Sigmoid colon (tissue), 7 donors: ENCODE measurements around the gene SLC35F2. TPM values are rescaled to one million over a fixed set of nuclear protein-coding genes. Genes with fewer than 3 reads are reported as not detected.

ENCODE experiments used
- DNase-seq: peaks from one replicate; pipeline ENCODE4 v3.0.0-alpha.2; 2019
- H3K27ac ChIP-seq, 4 donors: fragments of 200-600 bp; sonication (generic); one replicate each; pipeline ENCODE4 v1.5.1; 2016 to 2019; ENCODE audit warnings: mild to moderate bottlenecking in 1 of 4
- H3K27me3 ChIP-seq, 3 donors: fragments of 200-600 bp; sonication (generic); one replicate each; pipeline ENCODE4 v1.5.1; 2019; ENCODE audit warnings: mild to moderate bottlenecking in 1 of 3
- H3K36me3 ChIP-seq, 4 donors: fragments of 200-600 bp; sonication (generic); one replicate each; pipeline ENCODE4 v1.5.1; 2016 to 2019
- H3K4me1 ChIP-seq, 4 donors: fragments of 200-600 bp; sonication (generic); one replicate each; pipeline ENCODE4 v1.5.1; 2017 to 2019
- H3K4me3 ChIP-seq, 4 donors: fragments of 200-600 bp; sonication (generic); one replicate each; pipeline ENCODE4 v1.5.1; 2017 to 2019; ENCODE audit warnings: mild to moderate bottlenecking in 2 of 4, moderate library complexity in 1 of 4
- H3K9me3 ChIP-seq, 4 donors: fragments of 200-600 bp in 3 of 4; sonication (generic) in 3 of 4; one replicate each; pipeline versions ENCODE4 v1.5.1 to v1.6.1; 2013 to 2019
- EP300 ChIP-seq, 4 donors: sonication (generic); formaldehyde crosslinking; IDR thresholded peaks; one replicate each; pipeline ENCODE4 v1.6.1; 2017; ENCODE audit warnings: antibody characterized with exemption in 4 of 4
- POLR2A ChIP-seq, 2 donors: fragments of 450-650 bp; IDR thresholded peaks; one replicate each; pipeline ENCODE4 v1.6.1; 2016; ENCODE audit warnings: antibody characterized with exemption in 2 of 2, mild to moderate bottlenecking in 2 of 2, moderate library complexity in 2 of 2
- POLR2AphosphoS5 ChIP-seq, 4 donors: sonication (generic); formaldehyde crosslinking; IDR thresholded peaks; one replicate each; pipeline ENCODE4 v1.6.1; 2017; ENCODE audit warnings: antibody characterized with exemption in 4 of 4
- WGBS, 2 donors: extraction: QIAGEN DNeasy Blood & Tissue Kit; methylation state at CpG; one replicate each; pipeline ENCODE4 v1.1.7; 2013; 5-methylcytosine and 5-hydroxymethylcytosine counted together
- intact Hi-C: fragments of 100-400 bp; cut with DNase I; formaldehyde crosslinking; loops from one replicate; pipeline ENCODE4 v1.15.1; 2023
- polyA plus RNA-seq, 3 donors: library from polyadenylated mRNA; stranded (reverse); fragments of 200-250 nt; gene quantifications; one replicate each; pipeline ENCODE4 v1.2.3, GENCODE V29; 2013
- total RNA-seq, 4 donors: library from RNA; depleted of rRNA; stranded (reverse); fragments of >200 nt; gene quantifications; one replicate each; pipeline ENCODE4 v1.1.0, GENCODE V29; 2016
- TF ChIP-seq, protein P1 (sequence below), 4 experiments: fragments of 450-650 bp in 3 of 4; fragments of 200-600 bp in 1 of 4; IDR thresholded peaks; one replicate each; pipeline ENCODE4 v1.5.1; 2016 to 2019; ENCODE audit warnings: antibody characterized with exemption in 4 of 4, mild to moderate bottlenecking in 3 of 4, moderate library complexity in 2 of 4
- donor health status: healthy with polysubstance abuse.
- donor health status: Bipolar disorder and iron deficiency.
- donor health status: healthy.

Gene SLC35F2
- total and polyA plus RNA-seq, 7 donors, result 0.83 to 15.4 (median 4.4) TPM

DNA sequence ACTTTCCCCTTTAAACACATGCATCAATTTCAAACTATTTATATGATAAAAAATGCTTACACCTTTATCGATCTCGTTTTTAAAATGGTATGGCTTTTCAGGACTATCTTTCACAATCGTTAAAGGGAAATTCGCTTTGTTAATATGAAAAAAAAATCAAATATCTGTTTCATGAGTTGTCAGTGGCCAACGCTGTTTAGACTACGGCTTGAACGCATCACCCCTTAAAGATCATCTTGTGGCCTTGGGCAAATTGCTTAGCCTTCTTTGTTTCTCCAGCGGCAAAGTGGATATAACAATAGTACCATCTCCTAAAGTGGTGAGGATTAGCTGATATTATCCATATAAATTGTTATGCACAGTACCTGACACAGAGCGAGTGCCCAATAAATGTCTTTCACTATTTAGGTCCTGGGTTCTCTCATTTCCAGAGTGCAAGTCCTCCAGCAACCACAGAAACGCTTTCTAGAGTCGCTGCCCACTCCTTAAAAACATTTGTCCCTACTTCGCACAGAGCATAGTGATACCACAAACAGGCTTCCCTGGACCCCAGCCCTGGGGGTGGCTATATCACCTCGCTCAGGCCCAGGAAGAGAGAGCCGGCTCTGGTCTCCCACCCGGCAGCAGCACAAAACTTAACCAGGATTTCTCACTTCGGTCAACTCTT, 904 bp downstream of the SLC35F2 start:
- Histone ChIP-seq H3K27ac (peak overlapping the region; percentile 69 to 73 (median 72)), H3K4me3 (peak overlapping the region; percentile 53 to 70 (median 62)), H3K36me3 (no peaks in the 10 kb centered on the region), H3K9me3 (no peaks in the 10 kb centered on the region), H3K27me3 (no peaks in the 10 kb centered on the region), H3K4me1 (peaks cover 0 to 23% (median 13%) of the 10 kb centered on the region in 4 donors)
- 11 to 41% methylated on average over 16 of the region's 16 CpGs for WGBS, 2 donors
- intact Hi-C loops, result no loop called here
- DNase-seq, result peak; percentile 48
- TF ChIP-seq, protein P1, sequence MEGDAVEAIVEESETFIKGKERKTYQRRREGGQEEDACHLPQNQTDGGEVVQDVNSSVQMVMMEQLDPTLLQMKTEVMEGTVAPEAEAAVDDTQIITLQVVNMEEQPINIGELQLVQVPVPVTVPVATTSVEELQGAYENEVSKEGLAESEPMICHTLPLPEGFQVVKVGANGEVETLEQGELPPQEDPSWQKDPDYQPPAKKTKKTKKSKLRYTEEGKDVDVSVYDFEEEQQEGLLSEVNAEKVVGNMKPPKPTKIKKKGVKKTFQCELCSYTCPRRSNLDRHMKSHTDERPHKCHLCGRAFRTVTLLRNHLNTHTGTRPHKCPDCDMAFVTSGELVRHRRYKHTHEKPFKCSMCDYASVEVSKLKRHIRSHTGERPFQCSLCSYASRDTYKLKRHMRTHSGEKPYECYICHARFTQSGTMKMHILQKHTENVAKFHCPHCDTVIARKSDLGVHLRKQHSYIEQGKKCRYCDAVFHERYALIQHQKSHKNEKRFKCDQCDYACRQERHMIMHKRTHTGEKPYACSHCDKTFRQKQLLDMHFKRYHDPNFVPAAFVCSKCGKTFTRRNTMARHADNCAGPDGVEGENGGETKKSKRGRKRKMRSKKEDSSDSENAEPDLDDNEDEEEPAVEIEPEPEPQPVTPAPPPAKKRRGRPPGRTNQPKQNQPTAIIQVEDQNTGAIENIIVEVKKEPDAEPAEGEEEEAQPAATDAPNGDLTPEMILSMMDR (IDR thresholded peaks at IDR 0.05), result no peak
- no peak for TF ChIP-seq POLR2AphosphoS5 (IDR thresholded peaks at IDR 0.05)
- TF ChIP-seq POLR2A (IDR thresholded peaks at IDR 0.05), result no peak
- no peak for TF ChIP-seq EP300 (IDR thresholded peaks at IDR 0.05)

DNA sequence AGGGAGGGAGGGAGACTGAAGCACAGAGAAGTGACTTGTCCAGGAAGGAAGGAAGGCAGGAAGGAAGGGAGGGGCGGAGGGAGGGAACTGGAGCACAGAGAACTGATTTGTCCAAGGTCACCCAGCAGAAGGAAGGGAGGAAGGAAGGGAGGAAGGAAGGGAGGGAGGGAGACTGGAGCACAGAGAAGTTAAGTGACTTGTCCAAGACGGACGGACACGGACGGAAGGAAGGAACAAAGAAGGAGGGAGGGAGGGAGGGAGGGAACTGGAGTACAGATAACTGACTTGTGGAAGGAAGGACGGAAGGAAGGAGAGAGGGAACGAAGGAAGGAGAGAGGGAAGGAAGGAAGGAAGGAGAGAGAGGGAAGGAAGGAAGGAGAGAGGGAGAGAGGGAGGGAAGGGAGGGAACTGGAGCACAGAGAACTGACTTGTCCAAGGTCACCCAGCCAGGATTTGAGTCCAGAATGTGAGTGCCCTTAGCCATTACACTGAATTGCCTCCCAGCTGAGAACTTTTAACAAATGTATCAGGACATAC, 1.5 kb downstream of the SLC35F2 start:
- Histone ChIP-seq H3K27ac (peak overlapping the region; percentile 14 to 73 (median 42)), H3K4me1 (peaks cover 0 to 23% (median 13%) of the 10 kb centered on the region in 4 donors), H3K36me3 (no peaks in the 10 kb centered on the region), H3K4me3 (no peak overlapping the region), H3K9me3 (no peaks in the 10 kb centered on the region), H3K27me3 (no peaks in the 10 kb centered on the region)
- no peak for DNase-seq
- TF ChIP-seq, protein P1 (IDR thresholded peaks at IDR 0.05), result no peak
- TF ChIP-seq POLR2A (IDR thresholded peaks at IDR 0.05) (no peak), POLR2AphosphoS5 (IDR thresholded peaks at IDR 0.05) (no peak), EP300 (IDR thresholded peaks at IDR 0.05) (no peak)
- intact Hi-C loops, result no loop called here
- 17 to 51% methylated on average over 7 of the region's 7 CpGs for WGBS, 2 donors

DNA sequence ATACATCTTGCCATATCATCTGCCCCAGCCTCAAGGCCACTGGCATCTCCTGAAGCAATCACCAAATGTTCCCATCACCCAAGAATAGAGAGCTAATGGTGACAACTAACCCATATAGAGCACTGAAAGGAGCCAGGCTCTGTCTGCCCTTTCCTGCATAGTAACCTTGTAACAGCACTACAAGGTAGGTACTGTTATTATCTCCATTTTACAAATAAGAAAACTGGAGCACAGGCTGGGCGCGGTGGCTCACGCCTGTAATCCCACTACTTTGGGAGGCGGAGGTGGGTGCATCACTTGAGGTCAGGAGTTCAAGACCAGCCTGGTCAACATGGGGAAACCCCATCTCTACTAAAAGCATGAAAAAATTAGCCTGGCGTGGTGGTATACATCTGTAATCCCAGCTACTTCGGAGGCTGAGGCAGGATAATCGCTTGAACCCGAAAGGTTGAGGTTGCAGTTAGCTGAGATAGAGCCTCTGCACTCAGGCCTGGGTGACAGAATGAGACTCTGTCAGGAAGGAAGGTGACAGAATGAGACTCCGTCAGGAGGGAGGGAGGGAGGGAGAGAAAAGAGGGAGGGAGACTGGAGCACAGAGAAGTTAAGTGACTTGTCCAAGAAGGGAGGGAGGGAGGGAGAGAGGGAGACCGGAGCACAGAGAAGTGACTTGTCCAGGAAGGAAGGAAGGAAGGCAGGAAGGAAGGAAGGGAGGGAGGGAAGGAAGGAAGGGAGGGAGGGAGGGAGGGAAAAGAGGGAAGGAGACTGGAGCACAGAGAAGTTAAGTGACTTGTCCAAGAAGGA, 2.2 kb downstream of the SLC35F2 start:
- no peak for DNase-seq
- H3K27ac ChIP-seq, result peak overlapping the region in 3 of 4 donors; percentile 2 to 73 (median 69)
- intact Hi-C loops, result no loop called here

DNA sequence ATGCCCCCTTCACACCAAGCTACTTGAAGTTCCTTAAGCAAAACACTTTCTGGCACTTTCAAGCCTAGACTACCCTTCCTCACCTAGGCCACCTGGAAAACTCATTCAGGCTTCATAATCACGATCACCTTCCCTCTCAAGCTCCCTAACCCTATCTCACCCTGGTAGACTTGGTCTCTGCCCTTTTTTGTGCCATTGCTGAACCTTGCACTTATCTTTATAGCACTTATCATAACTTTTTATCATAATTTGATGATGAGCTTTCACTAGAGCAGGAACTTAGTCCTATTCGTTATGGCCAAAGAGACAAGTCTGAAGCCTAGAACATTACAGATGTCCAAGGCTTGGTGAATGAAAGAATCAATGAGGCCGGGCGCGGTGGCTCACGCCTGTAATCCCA, 5.5 kb downstream of the SLC35F2 start:
- Histone ChIP-seq H3K36me3 (no peaks in the 10 kb centered on the region), H3K4me1 (peaks cover 0 to 5% (median 3%) of the 10 kb centered on the region in 4 donors), H3K27ac (no peak overlapping the region), H3K27me3 (no peaks in the 10 kb centered on the region), H3K4me3 (no peak overlapping the region), H3K9me3 (no peaks in the 10 kb centered on the region)
- 58 to 90% methylated on average over 6 of the region's 6 CpGs for WGBS, 2 donors
- no peak for TF ChIP-seq POLR2AphosphoS5 (IDR thresholded peaks at IDR 0.05)
- TF ChIP-seq, protein P1 (IDR thresholded peaks at IDR 0.05), result no peak
- no peak for TF ChIP-seq EP300 (IDR thresholded peaks at IDR 0.05)
- no peak for TF ChIP-seq POLR2A (IDR thresholded peaks at IDR 0.05)
- intact Hi-C loops, result no loop called here
- no peak for DNase-seq

More for the DNA sequence above, 2.2 kb downstream of the SLC35F2 start:
- Histone ChIP-seq H3K9me3 (no peaks in the 10 kb centered on the region), H3K4me3 (no peak overlapping the region), H3K27me3 (no peaks in the 10 kb centered on the region), H3K36me3 (no peaks in the 10 kb centered on the region), H3K4me1 (peaks cover 0 to 23% (median 13%) of the 10 kb centered on the region in 4 donors)
- TF ChIP-seq POLR2AphosphoS5 (IDR thresholded peaks at IDR 0.05), result no peak
- TF ChIP-seq EP300 (IDR thresholded peaks at IDR 0.05), result no peak
- TF ChIP-seq, protein P1 (IDR thresholded peaks at IDR 0.05), result no peak
- TF ChIP-seq POLR2A (IDR thresholded peaks at IDR 0.05), result no peak
- 57 to 77% methylated on average over 10 of the region's 10 CpGs for WGBS, 2 donors
